Right atrium auricular region (tissue), 2 donors: ENCODE results near the gene ANAPC2. TPM values are rescaled to one million over a fixed set of nuclear protein-coding genes. Genes with fewer than 3 reads are reported as not detected.

Source experiments
- DNase-seq: peaks from one replicate; pipeline ENCODE4 v3.0.0-alpha.2; 2019; ENCODE audit warnings: low spot score
- H3K27ac ChIP-seq, 2 donors: fragments of 200-600 bp; sonication (generic); 1 replicate in 1 of 2; 2 replicates in 1 of 2; pipeline ENCODE4 v1.5.1; 2016 to 2019
- H3K27me3 ChIP-seq, 2 donors: fragments of 200-600 bp; sonication (generic); one replicate each; pipeline versions ENCODE4 v1.5.1 to v1.6.0; 2017 to 2019
- H3K36me3 ChIP-seq: fragments of 200-600 bp; sonication (generic); one replicate; pipeline ENCODE4 v1.5.1; 2016
- H3K4me1 ChIP-seq, 2 donors: fragments of 200-600 bp; sonication (generic); one replicate each; pipeline versions ENCODE4 v1.5.1 to v1.6.0; 2017 to 2019
- H3K4me3 ChIP-seq, 2 donors: fragments of 200-600 bp; sonication (generic); 1 replicate in 1 of 2; 2 replicates in 1 of 2; pipeline ENCODE4 v1.5.1; 2017 to 2019; ENCODE audit warnings: mild to moderate bottlenecking in 1 of 2, moderate library complexity in 1 of 2
- H3K9me3 ChIP-seq, 2 donors: fragments of 200-600 bp; sonication (generic); one replicate each; pipeline ENCODE4 v1.5.1; 2019
- total RNA-seq, 2 donors: library from RNA; depleted of rRNA; stranded (reverse); fragments of >200 nt; gene quantifications; one replicate each; pipeline ENCODE4 v1.1.0, GENCODE V29; 2016
- TF ChIP-seq, protein P1 (sequence below), 2 donors: fragments of 200-600 bp; sonication (generic); IDR thresholded peaks; one replicate each; pipeline ENCODE4 v1.5.1; 2019; ENCODE audit warnings: antibody characterized with exemption in 2 of 2

The ANAPC2 gene
- total RNA-seq, 2 donors from 2014 or later = 10.8 to 12.1 TPM

DNA sequence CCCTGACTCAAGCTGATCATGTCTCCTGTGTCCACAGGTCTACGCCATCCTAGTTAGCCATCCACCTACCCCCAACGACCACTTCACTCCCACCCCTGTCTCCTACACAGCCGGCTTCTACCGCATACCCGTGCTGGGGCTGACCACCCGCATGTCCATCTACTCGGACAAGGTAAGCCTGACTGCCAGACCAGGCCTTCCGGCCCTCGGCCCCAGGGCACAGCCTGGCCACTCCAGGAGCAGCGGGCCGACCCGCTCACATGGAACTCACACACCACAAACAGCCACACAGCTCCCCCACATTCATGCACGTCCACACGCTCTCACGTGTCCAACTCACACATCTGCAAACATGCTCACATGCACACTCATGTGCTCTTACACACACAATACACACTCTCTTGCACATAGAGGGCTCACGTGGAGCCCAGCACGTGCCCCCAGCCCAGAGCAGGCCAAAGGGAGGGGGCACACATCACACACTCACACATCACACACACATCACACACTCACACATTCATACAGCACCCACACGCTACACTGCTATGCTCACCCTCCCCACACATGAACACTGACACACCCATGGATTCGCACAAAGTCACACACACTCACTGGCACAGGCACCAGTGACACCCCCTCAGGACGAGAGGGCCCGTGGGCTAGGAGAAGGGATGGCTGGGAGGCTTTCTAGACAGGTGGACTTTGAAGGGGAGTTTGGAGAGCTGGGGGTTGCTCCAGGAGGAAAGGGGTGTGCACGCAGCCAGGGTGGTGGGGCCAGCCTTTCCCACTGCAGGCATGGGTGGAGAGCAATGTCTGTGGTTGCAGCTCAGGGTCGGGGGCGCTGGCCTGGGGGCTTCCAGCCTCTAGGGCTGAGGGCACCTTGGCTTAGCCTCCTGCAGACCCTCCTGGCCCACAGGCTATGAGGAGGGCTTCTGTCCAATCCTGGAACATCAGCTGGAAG, 46.1 kb downstream of the ANAPC2 start:
- Histone ChIP-seq H3K9me3 (no peaks in the 10 kb centered on the region), H3K4me3 (no peak overlapping the region), H3K36me3 (no peaks in the 10 kb centered on the region), H3K27ac (no peak overlapping the region), H3K4me1 (peaks cover 0 to 8% of the 10 kb centered on the region in 2 donors), H3K27me3 (peaks cover 8 to 16% of the 10 kb centered on the region in 2 donors)
- DNase-seq = no peak
- TF ChIP-seq, protein P1, sequence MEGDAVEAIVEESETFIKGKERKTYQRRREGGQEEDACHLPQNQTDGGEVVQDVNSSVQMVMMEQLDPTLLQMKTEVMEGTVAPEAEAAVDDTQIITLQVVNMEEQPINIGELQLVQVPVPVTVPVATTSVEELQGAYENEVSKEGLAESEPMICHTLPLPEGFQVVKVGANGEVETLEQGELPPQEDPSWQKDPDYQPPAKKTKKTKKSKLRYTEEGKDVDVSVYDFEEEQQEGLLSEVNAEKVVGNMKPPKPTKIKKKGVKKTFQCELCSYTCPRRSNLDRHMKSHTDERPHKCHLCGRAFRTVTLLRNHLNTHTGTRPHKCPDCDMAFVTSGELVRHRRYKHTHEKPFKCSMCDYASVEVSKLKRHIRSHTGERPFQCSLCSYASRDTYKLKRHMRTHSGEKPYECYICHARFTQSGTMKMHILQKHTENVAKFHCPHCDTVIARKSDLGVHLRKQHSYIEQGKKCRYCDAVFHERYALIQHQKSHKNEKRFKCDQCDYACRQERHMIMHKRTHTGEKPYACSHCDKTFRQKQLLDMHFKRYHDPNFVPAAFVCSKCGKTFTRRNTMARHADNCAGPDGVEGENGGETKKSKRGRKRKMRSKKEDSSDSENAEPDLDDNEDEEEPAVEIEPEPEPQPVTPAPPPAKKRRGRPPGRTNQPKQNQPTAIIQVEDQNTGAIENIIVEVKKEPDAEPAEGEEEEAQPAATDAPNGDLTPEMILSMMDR (IDR thresholded peaks at IDR 0.05) = no peak

DNA sequence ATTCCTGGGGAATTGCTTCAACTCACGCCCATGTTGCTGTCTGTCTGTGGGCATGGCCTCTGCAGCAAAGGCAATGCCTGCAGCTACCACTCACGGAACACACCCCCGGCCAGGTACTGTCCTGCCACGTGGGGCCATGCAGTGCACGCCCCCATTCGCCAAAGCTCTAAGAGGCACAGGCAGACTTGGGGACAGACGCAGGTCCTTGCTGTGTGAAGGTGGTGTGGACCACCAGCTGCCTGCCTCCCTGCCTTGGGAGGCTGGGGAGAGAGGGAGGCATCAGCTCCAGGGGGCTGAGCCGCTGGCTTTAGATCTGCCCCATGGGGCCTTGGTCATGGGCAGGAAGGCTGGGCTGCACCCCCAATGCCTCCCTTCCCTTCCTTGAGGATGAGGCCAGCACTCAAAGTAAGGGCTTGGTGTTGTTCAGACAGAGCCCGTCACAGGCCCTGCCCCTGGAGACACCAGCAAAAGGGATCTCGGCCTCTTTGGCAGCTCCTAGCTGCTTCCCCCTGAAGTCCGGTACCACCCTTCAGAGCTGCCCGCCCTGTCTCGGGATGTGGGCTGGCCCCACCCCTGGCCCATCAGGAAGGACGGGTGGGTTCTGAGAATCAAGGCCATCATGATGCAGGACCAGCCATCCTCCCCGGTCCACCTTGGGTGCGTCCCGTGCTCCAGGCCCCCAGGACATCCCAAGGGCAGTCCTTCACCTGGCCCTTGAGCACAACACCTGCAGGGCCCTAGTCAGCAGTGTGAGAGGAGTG, 47.1 kb downstream of the ANAPC2 start:
- H3K4me1 ChIP-seq = peaks cover 0 to 8% of the 10 kb centered on the region in 2 donors
- no peaks in the 10 kb centered on the region for H3K36me3 ChIP-seq
- no peaks in the 10 kb centered on the region for H3K9me3 ChIP-seq
- TF ChIP-seq, protein P1 (IDR thresholded peaks at IDR 0.05) = no peak
- DNase-seq = no peak
- no peak overlapping the region for H3K4me3 ChIP-seq
- H3K27ac ChIP-seq = no peak overlapping the region
- H3K27me3 ChIP-seq = peaks cover 12 to 15% of the 10 kb centered on the region in 2 donors

DNA sequence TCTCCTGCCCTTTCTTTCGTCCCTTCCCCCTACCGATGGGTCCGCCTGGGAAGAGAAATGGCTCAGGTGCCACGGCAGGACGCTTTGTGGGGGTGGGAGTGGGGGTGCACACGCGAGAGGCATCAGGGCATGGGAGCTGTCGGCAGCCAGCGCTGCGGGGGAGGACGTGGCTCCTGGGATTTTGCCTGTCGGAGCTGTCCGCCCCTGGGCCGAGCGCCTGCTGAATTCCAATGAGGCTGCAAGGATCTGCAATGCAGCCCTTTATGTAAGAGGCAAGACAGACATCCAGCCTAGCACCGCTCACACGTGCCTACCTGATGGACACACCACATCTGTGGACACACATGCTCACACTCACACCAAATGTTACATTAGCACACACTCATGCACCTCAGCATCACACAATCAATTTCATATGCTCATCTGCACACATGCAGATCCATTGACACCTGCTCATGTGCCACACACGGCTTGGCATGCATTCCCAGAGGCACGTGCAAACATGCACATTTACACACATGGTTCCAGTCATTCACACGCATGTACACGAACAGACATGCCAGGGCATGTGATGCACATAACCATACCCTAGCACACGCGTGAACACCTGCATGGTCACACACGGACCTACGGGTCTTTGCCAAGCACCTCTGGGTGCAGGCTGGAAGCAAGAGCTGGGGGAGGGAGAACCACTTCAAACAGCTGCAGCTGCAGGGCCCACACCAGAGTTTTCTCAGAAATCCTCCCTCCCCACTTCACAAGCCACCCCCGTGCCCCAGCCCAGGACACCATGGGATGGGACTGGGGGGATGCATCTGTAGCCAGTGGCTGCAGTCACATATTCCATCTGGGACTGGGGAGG, 48.0 kb downstream of the ANAPC2 start:
- Histone ChIP-seq H3K9me3 (no peaks in the 10 kb centered on the region), H3K36me3 (no peaks in the 10 kb centered on the region), H3K27me3 (peaks cover 12 to 15% of the 10 kb centered on the region in 2 donors), H3K27ac (no peak overlapping the region), H3K4me3 (no peak overlapping the region), H3K4me1 (peaks cover 0 to 8% of the 10 kb centered on the region in 2 donors)
- no peak for DNase-seq
- TF ChIP-seq, protein P1 (IDR thresholded peaks at IDR 0.05) = no peak

DNA sequence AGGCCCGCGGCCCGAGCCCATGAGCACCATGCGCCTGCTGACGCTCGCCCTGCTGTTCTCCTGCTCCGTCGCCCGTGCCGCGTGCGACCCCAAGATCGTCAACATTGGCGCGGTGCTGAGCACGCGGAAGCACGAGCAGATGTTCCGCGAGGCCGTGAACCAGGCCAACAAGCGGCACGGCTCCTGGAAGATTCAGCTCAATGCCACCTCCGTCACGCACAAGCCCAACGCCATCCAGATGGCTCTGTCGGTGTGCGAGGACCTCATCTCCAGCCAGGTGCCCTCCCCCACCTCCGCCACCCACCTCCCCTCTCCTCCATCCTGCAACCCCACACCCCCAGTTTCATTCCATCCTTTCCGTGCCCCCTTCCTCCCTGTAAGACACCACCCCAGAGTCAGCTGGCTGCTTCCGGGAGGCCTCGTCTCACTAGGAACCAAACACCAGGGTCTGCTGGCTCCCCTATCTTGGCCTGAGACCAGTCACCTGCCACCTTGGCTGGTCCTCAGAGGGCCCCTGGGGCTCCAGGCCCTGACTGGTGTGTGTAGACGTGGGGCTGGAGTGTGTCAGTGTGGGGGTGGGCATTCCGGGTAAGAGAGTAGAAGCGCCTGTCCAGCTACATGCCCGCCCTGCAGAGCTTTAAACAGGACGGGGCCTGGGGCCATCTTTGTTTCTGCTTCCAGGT, 48.8 kb downstream of the ANAPC2 start:
- Histone ChIP-seq H3K27me3 (peaks cover 12 to 15% of the 10 kb centered on the region in 2 donors), H3K9me3 (no peaks in the 10 kb centered on the region), H3K36me3 (no peaks in the 10 kb centered on the region), H3K4me1 (peaks cover 0 to 8% of the 10 kb centered on the region in 2 donors), H3K4me3 (no peak overlapping the region), H3K27ac (no peak overlapping the region)
- TF ChIP-seq, protein P1 (IDR thresholded peaks at IDR 0.05) = no peak
- DNase-seq = no peak
